Spinal cord (tissue), 10 donors: ENCODE results near the gene SPDYC. TPM values are rescaled to one million over a fixed set of nuclear protein-coding genes. Genes with fewer than 3 reads are reported as not detected.
"Not testable (repeated sequence)": the region's sequence is repeated elsewhere in the genome, so short reads cannot be mapped to it uniquely, and the experiment has no call there.

Experiments used
- DNase-seq, 6 donors: peaks; one replicate each; pipeline versions ENCODE4 v3.0.0 to v3.0.0-alpha.2; 2013 to 2015; ENCODE audit warnings: low spot score in 6 of 6, low read depth in 4 of 6
- H3K27ac ChIP-seq: one replicate; pipeline ENCODE4 v1.5.1; 2013; ENCODE audit warnings: low read depth, low read length, control low read depth
- H3K27me3 ChIP-seq: one replicate; pipeline ENCODE4 v1.6.1; 2013; ENCODE audit warnings: low read length; ENCODE audit not compliant: control insufficient read depth, insufficient read depth
- H3K36me3 ChIP-seq: one replicate; pipeline ENCODE4 v1.6.1; 2013; ENCODE audit warnings: low read length; ENCODE audit not compliant: control insufficient read depth, insufficient read depth
- H3K4me1 ChIP-seq: one replicate; pipeline ENCODE4 v1.6.1; 2013; ENCODE audit warnings: low read length; ENCODE audit not compliant: control insufficient read depth, insufficient read depth
- H3K4me3 ChIP-seq: one replicate; pipeline ENCODE4 v1.5.1; 2013; ENCODE audit warnings: low read depth, low read length, control low read depth
- H3K9me3 ChIP-seq: one replicate; pipeline ENCODE4 v1.6.1; 2013; ENCODE audit warnings: low read length; ENCODE audit not compliant: control insufficient read depth, insufficient read depth
- WGBS: methylation state at CpG from one replicate; pipeline ENCODE4 v1.1.5; 2013; ENCODE audit warnings: missing lambda C conversion rate; ENCODE audit not compliant: insufficient coverage; 5-methylcytosine and 5-hydroxymethylcytosine counted together
- polyA plus RNA-seq, 2 donors: library from polyadenylated mRNA; unstranded; fragments of 120-200 nt; gene quantifications; one replicate each; pipeline ENCODE4 v1.2.1, GENCODE V29; 2013; ENCODE audit not compliant: insufficient read length in 2 of 2
- total RNA-seq, 2 donors: library from RNA; depleted of rRNA in 1 of 2; stranded (reverse); fragments of 120-200 nt in 1 of 2; fragments of >200 nt in 1 of 2; gene quantifications; one replicate each; pipeline versions ENCODE4 v1.2.3 to v1.2.4, GENCODE V29; 2013 to 2014
- donor health status: healthy.

Gene SPDYC
- total and polyA plus RNA-seq, 4 donors = 0.17 TPM; not detected in 3

GRCh38 chr11:65134240-65134951 is 35.6 kb upstream of the SPDYC start, which contains the start of gene SYVN1:
Gene SYVN1, minus strand, starts transcription at chr11:65134519. Its CDS starts 918 bp downstream, at chr11:65133601.
- Histone ChIP-seq H3K4me1 (peaks cover 32% of the 10 kb centered on the region), H3K27ac (peak within 1 kb of the TSS; percentile 100), H3K36me3 (peaks cover 43% of the 10 kb centered on the region), H3K27me3 (no peaks in the 10 kb centered on the region), H3K9me3 (no peaks in the 10 kb centered on the region), H3K4me3 (peak within 1 kb of the TSS; percentile 95)
- WGBS = 0% methylated on average over 59 of the region's 60 CpGs
- peak in 4 of 6 donors; percentile 87 to 98 (median 96) for DNase-seq

GRCh38 chr11:65134952-65135632 is 34.9 kb upstream of the SPDYC start:
- Histone ChIP-seq H3K9me3 (no peaks in the 10 kb centered on the region), H3K27ac (peak overlapping the region; percentile 100), H3K4me3 (peak overlapping the region; percentile 95), H3K36me3 (peaks cover 36% of the 10 kb centered on the region), H3K4me1 (peaks cover 32% of the 10 kb centered on the region), H3K27me3 (no peaks in the 10 kb centered on the region)
- peak; percentile 84 to 99 (median 94) for DNase-seq
- under 1% methylated on average over 22 of the region's 24 CpGs for WGBS

- H3K36me3 ChIP-seq = peaks cover 30% of the 10 kb centered on the region
- WGBS = 50% methylated on average over 9 of the region's 11 CpGs
- peak overlapping the region; percentile 95 for H3K4me3 ChIP-seq
- H3K27ac ChIP-seq = peak overlapping the region; percentile 100
- H3K9me3 ChIP-seq = no peaks in the 10 kb centered on the region
- no peaks in the 10 kb centered on the region for H3K27me3 ChIP-seq
- H3K4me1 ChIP-seq = peaks cover 32% of the 10 kb centered on the region
- no peak for DNase-seq
Measured at GRCh38 chr11:65135633-65136145, 34.3 kb upstream of the SPDYC start.

- Histone ChIP-seq H3K27me3 (peaks cover under 1% of the 10 kb centered on the region), H3K4me1 (peaks cover 32% of the 10 kb centered on the region), H3K9me3 (no peaks in the 10 kb centered on the region), H3K36me3 (peaks cover 21% of the 10 kb centered on the region), H3K4me3 (no peak overlapping the region), H3K27ac (no peak overlapping the region)
- DNase-seq = no peak
- WGBS = 91% methylated on average over 15 of the region's 15 CpGs
Measured at GRCh38 chr11:65136515-65137096, 33.4 kb upstream of the SPDYC start.

GRCh38 chr11:65141896-65142494 is 28.0 kb upstream of the SPDYC start:
- no peaks in the 10 kb centered on the region for H3K4me1 ChIP-seq
- H3K36me3 ChIP-seq = no peaks in the 10 kb centered on the region
- H3K9me3 ChIP-seq = no peaks in the 10 kb centered on the region
- 86% methylated on average over 6 of the region's 7 CpGs for WGBS
- peaks cover 3% of the 10 kb centered on the region for H3K27me3 ChIP-seq
- H3K27ac ChIP-seq = no peak overlapping the region
- H3K4me3 ChIP-seq = no peak overlapping the region
- DNase-seq = no peak

- H3K27me3 ChIP-seq = no peaks in the 10 kb centered on the region
- no peaks in the 10 kb centered on the region for H3K36me3 ChIP-seq
- H3K27ac ChIP-seq = no peak overlapping the region
- peaks cover 14% of the 10 kb centered on the region for H3K4me1 ChIP-seq
- DNase-seq = no peak
- no peaks in the 10 kb centered on the region for H3K9me3 ChIP-seq
- H3K4me3 ChIP-seq = no peak overlapping the region
- no CpG with 5 or more reads among the region's 2 CpGs for WGBS
Measured at GRCh38 chr11:65147352-65148075, 22.5 kb upstream of the SPDYC start.

- Histone ChIP-seq H3K4me1 (peaks cover 14% of the 10 kb centered on the region), H3K4me3 (no peak overlapping the region), H3K9me3 (no peaks in the 10 kb centered on the region), H3K27ac (no peak overlapping the region), H3K36me3 (no peaks in the 10 kb centered on the region), H3K27me3 (no peaks in the 10 kb centered on the region)
- DNase-seq = no peak
- 83% methylated on average over 1 of the region's 5 CpGs for WGBS
Measured at GRCh38 chr11:65148657-65149056, 21.4 kb upstream of the SPDYC start.

GRCh38 chr11:65150131-65150508 is 19.9 kb upstream of the SPDYC start:
- DNase-seq, H3K4me3 ChIP-seq, H3K36me3 ChIP-seq, H3K9me3 ChIP-seq, H3K27me3 ChIP-seq: not testable (repeated sequence)
- peak overlapping the region; percentile 57 for H3K27ac ChIP-seq
- peaks cover 14% of the 10 kb centered on the region for H3K4me1 ChIP-seq
- WGBS = 47% methylated on average over 3 of the region's 10 CpGs
